A549 (cell line): ENCODE data around the gene HGFAC. TPM values are rescaled to one million over a fixed set of nuclear protein-coding genes. Genes with fewer than 3 reads are reported as not detected.

Experiments
- ATAC-seq, 2 experiments: fragments of 200-7000 bp in 1 of 2; fragments of >200 bp in 1 of 2; cut with Nextera tagmentation in 1 of 2; cut with Tn5 transposase in 1 of 2; 3 replicates each; pipeline versions ENCODE4 v1.8.0 to v1.9.1; 2018 to 2020; ENCODE audit warnings: mild to moderate bottlenecking in 1 of 2, moderate library complexity in 1 of 2
- CTCF ChIA-PET: fragments of 300-600 bp; sonication (Branson Sonifier 250); formaldehyde crosslinking; extraction: SDS; loops from one replicate; lab custom pipeline; 2021; ENCODE audit warnings: antibody characterized with exemption, inconsistent platforms; lab: Yijun Ruan, JAX
- POLR2A ChIA-PET: fragments of 350-600 bp; formaldehyde crosslinking; extraction: SDS; loops from one replicate; lab custom pipeline; 2021; ENCODE audit warnings: antibody characterized with exemption, inconsistent platforms; lab: Yijun Ruan, JAX
- DNase-seq, 2 experiments: peaks; one replicate each; pipeline versions ENCODE4 v3.0.0 to v3.0.0-alpha.2; 2011 to 2016; ENCODE audit warnings: low read depth in 1 of 2, low spot score in 1 of 2
- FAIRE-seq: peaks from 2 replicates; lab custom pipeline; 2011; peaks lifted over from hg19 to GRCh38; lab: Jason Lieb, UNC
- H3K27ac ChIP-seq, 2 experiments: fragments of >200 bp; sonication (Bioruptor Twin); formaldehyde crosslinking; 3 replicates each; pipeline ENCODE4 v1.5.1; 2016 to 2017
- H3K4me1 ChIP-seq: fragments of >200 bp; sonication (Bioruptor Twin); formaldehyde crosslinking; 3 replicates; pipeline ENCODE4 v1.6.1; 2016
- H3K4me2 ChIP-seq: fragments of >200 bp; sonication (Bioruptor Twin); formaldehyde crosslinking; 3 replicates; pipeline ENCODE4 v1.6.1; 2016
- H3K4me3 ChIP-seq: fragments of >200 bp; sonication (Bioruptor Twin); formaldehyde crosslinking; 3 replicates; pipeline ENCODE4 v1.5.1; 2016
- H3K9me3 ChIP-seq: fragments of >200 bp; sonication (Bioruptor Twin); formaldehyde crosslinking; 3 replicates; pipeline ENCODE4 v1.6.1; 2016
- ATOH8 ChIP-seq: fragments of 250-450 bp; sonication (Bioruptor Pico); IDR thresholded peaks from 2 replicates; pipeline ENCODE4 v1.5.0; 2020; ENCODE audit warnings: low read depth, mild to moderate bottlenecking, moderate library complexity
- BHLHE40 ChIP-seq: IDR thresholded peaks from 2 replicates; pipeline ENCODE4 v1.6.1; 2012; ENCODE audit warnings: low read depth, low read length, inconsistent platforms
- CBX8 ChIP-seq: fragments of 200-600 bp; sonication (generic); IDR thresholded peaks from 2 replicates; pipeline ENCODE4 v1.6.1; 2016
- CEBPB ChIP-seq, 2 experiments: fragments of >200 bp in 1 of 2; sonication (Bioruptor Twin) in 1 of 2; formaldehyde crosslinking in 1 of 2; IDR thresholded peaks; 2 replicates each; pipeline ENCODE4 v1.6.1; 2012 to 2016
- CHD2 ChIP-seq: fragments of 150-350 bp; IDR thresholded peaks from 2 replicates; pipeline ENCODE4 v1.6.1; 2014; ENCODE audit warnings: low read length; ENCODE audit not compliant: partially characterized antibody
- ESRRA ChIP-seq: fragments of 150-350 bp; IDR thresholded peaks from 2 replicates; pipeline ENCODE4 v1.6.1; 2014; ENCODE audit warnings: mild to moderate bottlenecking, low read length, borderline replicate concordance
- HES2 ChIP-seq: fragments of >200 bp; sonication (Bioruptor Twin); formaldehyde crosslinking; IDR thresholded peaks from 2 replicates; pipeline ENCODE4 v1.6.1; 2016
- HEYL ChIP-seq: fragments of 250-450 bp; sonication (Bioruptor Pico); IDR thresholded peaks from 2 replicates; pipeline ENCODE4 v1.8.0; 2021; ENCODE audit warnings: mild to moderate bottlenecking, moderate library complexity
- HOXA7 ChIP-seq: fragments of 250-450 bp; sonication (Bioruptor Pico); IDR thresholded peaks from 2 replicates; pipeline ENCODE4 v1.5.0; 2020; ENCODE audit warnings: mild to moderate bottlenecking, moderate library complexity
- HOXB5 ChIP-seq: fragments of 250-450 bp; sonication (Bioruptor Pico); IDR thresholded peaks from 2 replicates; pipeline ENCODE4 v1.5.0; 2020; ENCODE audit warnings: mild to moderate bottlenecking, moderate library complexity
- JUN ChIP-seq, 2 experiments: fragments of >200 bp; sonication (Bioruptor Twin); formaldehyde crosslinking; IDR thresholded peaks; 2 replicates in 1 of 2; 3 replicates in 1 of 2; pipeline ENCODE4 v1.6.1; 2016 to 2017
- JUNB ChIP-seq: fragments of >200 bp; sonication (Bioruptor Twin); formaldehyde crosslinking; IDR thresholded peaks from 2 replicates; pipeline ENCODE4 v1.6.1; 2016
- KDM5A ChIP-seq: fragments of 200-600 bp; sonication (generic); IDR thresholded peaks from 2 replicates; pipeline ENCODE4 v1.6.1; 2016; ENCODE audit warnings: antibody characterized with exemption, mild to moderate bottlenecking
- MAFK ChIP-seq: fragments of 450-650 bp; IDR thresholded peaks from 2 replicates; pipeline ENCODE4 v1.6.1; 2014; ENCODE audit not compliant: partially characterized antibody
- MYC ChIP-seq: IDR thresholded peaks from 2 replicates; pipeline ENCODE4 v1.6.1; 2012; ENCODE audit warnings: mild to moderate bottlenecking, inconsistent platforms, low read length, improper control_type of control experiment, borderline replicate concordance
- NPAS2 ChIP-seq: fragments of 250-450 bp; sonication (Bioruptor Pico); IDR thresholded peaks from 2 replicates; pipeline ENCODE4 v1.8.0; 2022; ENCODE audit warnings: mild to moderate bottlenecking, moderate library complexity, borderline replicate concordance
- PBX3 ChIP-seq: IDR thresholded peaks from 2 replicates; pipeline ENCODE4 v1.6.1; 2012
- PHF8 ChIP-seq: fragments of 200-600 bp; sonication (generic); IDR thresholded peaks from 2 replicates; pipeline ENCODE4 v1.6.1; 2016; ENCODE audit warnings: low read depth, mild to moderate bottlenecking, antibody characterized with exemption, moderate library complexity, borderline replicate concordance
- POLR2A ChIP-seq: IDR thresholded peaks from 2 replicates; pipeline ENCODE4 v1.6.1; 2012; ENCODE audit warnings: mild to moderate bottlenecking, low read length
- POLR2AphosphoS2 ChIP-seq: conservative IDR thresholded peaks from 2 replicates; pipeline ENCODE4 v1.6.1; 2012; ENCODE audit warnings: low read length, improper control_type of control experiment, inconsistent platforms
- RARB ChIP-seq: fragments of 250-450 bp; sonication (Bioruptor Pico); IDR thresholded peaks from 2 replicates; pipeline ENCODE4 v1.8.0; 2021; ENCODE audit warnings: mild to moderate bottlenecking, moderate library complexity
- SMC3 ChIP-seq: fragments of >200 bp; sonication (Bioruptor Twin); formaldehyde crosslinking; IDR thresholded peaks from 3 replicates; pipeline ENCODE4 v1.6.1; 2018; ENCODE audit warnings: inconsistent platforms
- TP53 ChIP-seq: fragments of 250-450 bp; sonication (Bioruptor Pico); IDR thresholded peaks from 2 replicates; pipeline ENCODE4 v1.5.0; 2021; ENCODE audit warnings: mild to moderate bottlenecking, moderate library complexity
- ZC3H11A ChIP-seq: fragments of 450-650 bp; IDR thresholded peaks from 2 replicates; pipeline ENCODE4 v1.6.1; 2014; ENCODE audit warnings: antibody characterized with exemption, mild to moderate bottlenecking
- ZFP36 ChIP-seq: fragments of 450-650 bp; IDR thresholded peaks from 2 replicates; pipeline ENCODE4 v1.6.1; 2014; ENCODE audit warnings: borderline replicate concordance; ENCODE audit not compliant: partially characterized antibody
- ZNF302 ChIP-seq: fragments of 250-450 bp; sonication (Bioruptor Pico); IDR thresholded peaks from 2 replicates; pipeline ENCODE4 v1.9.0; 2021; ENCODE audit warnings: inconsistent platforms, mild to moderate bottlenecking, moderate library complexity
- WGBS: methylation state at CpG from one replicate; pipeline ENCODE4 v1.1.6; 2017; ENCODE audit errors: missing lambda C conversion rate; 5-methylcytosine and 5-hydroxymethylcytosine counted together
- polyA plus RNA-seq, 4 experiments: library from polyadenylated mRNA; depleted of rRNA in 3 of 4; stranded (reverse); fragments of >200 nt; fragmentation: RNase III in 1 of 4; extraction: RNeasy Plus Mini Kit Qiagen cat#74134 plus additional on column Dnase treatment in 1 of 4; gene quantifications; 2 replicates in 3 of 4; 3 replicates in 1 of 4; pipeline ENCODE4 v1.2.3, GENCODE V29; 2011 to 2017
- TF ChIP-seq, protein P1 (sequence below): fragments of >200 bp; sonication (Bioruptor Twin); formaldehyde crosslinking; IDR thresholded peaks from 3 replicates; pipeline ENCODE4 v1.6.1; 2016
- TF ChIP-seq, protein P2 (sequence below): IDR thresholded peaks from 2 replicates; pipeline ENCODE4 v1.6.1; 2012; ENCODE audit warnings: low read depth, borderline replicate concordance
- TF ChIP-seq, protein P3 (sequence below): fragments of 200-600 bp; sonication (generic); IDR thresholded peaks from 2 replicates; pipeline ENCODE4 v1.6.1; 2016; ENCODE audit warnings: antibody characterized with exemption, mild to moderate bottlenecking, moderate library complexity

HGFAC gene
- polyA plus RNA-seq, 2 of the 4 experiments (the other 2 are of a cell fraction) = 0.25 TPM; not detected in 1

DNA sequence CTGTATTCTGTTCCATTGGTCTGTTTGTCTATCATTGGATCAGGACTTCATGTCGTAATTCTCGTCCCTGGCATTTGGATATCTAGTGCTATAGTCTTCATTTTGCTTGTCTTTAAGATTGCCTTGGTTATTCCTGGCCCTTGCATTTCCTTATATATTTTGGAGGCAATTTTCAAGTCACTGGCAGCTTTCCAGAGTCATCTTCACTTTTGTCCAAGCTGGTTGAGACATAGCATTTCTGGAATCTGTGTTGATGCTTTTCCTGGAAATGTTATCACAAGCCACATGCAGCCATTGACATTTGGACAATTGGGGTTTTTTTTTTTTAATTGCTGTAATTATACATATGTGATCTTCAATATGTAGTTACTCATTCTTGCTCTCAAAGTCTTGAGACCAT is 45.2 kb upstream of the HGFAC start:
- Histone ChIP-seq H3K27ac (no peak overlapping the region), H3K9me3 (no peaks in the 10 kb centered on the region), H3K4me2 (no peak overlapping the region), H3K4me1 (no peaks in the 10 kb centered on the region), H3K4me3 (no peak overlapping the region)
- ChIA-PET POLR2A (no interaction called here), CTCF (no interaction called here)
- TF ChIP-seq TP53 (CRISPR knock-in tag) = no peak
- no peak for TF ChIP-seq ATOH8 (CRISPR knock-in tag)
- no peak for TF ChIP-seq ZNF302 (CRISPR knock-in tag)
- no peak for TF ChIP-seq JUN (IDR thresholded peaks at IDR 0.05)
- no peak for TF ChIP-seq JUNB
- TF ChIP-seq, protein P1, sequence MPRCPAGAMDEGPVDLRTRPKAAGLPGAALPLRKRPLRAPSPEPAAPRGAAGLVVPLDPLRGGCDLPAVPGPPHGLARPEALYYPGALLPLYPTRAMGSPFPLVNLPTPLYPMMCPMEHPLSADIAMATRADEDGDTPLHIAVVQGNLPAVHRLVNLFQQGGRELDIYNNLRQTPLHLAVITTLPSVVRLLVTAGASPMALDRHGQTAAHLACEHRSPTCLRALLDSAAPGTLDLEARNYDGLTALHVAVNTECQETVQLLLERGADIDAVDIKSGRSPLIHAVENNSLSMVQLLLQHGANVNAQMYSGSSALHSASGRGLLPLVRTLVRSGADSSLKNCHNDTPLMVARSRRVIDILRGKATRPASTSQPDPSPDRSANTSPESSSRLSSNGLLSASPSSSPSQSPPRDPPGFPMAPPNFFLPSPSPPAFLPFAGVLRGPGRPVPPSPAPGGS = no peak
- TF ChIP-seq POLR2A = no peak
- no peak for TF ChIP-seq HOXA7 (CRISPR knock-in tag)
- TF ChIP-seq SMC3 = no peak
- no peak for TF ChIP-seq RARB
- TF ChIP-seq MYC = no peak
- TF ChIP-seq POLR2AphosphoS2 = no peak
- FAIRE-seq (no peak), DNase-seq (no peak), ATAC-seq (no peak)
- WGBS = 70% methylated on average over 2 of the region's 2 CpGs

GRCh38 chr4:3397128-3397527 is 44.6 kb upstream of the HGFAC start:
- FAIRE-seq (no peak), ATAC-seq (no peak)
- WGBS = 88% methylated on average over 11 of the region's 11 CpGs

GRCh38 chr4:3399277-3400194 is 42.2 kb upstream of the HGFAC start:
- H3K27ac ChIP-seq = no peak overlapping the region
- WGBS = 64% methylated on average over 5 of the region's 5 CpGs

More at GRCh38 chr4:3397128-3397527, 44.6 kb upstream of the HGFAC start:
- no peak overlapping the region for H3K4me3 ChIP-seq
- no peaks in the 10 kb centered on the region for H3K4me1 ChIP-seq
- no peaks in the 10 kb centered on the region for H3K9me3 ChIP-seq
- ChIA-PET CTCF (no interaction called here), POLR2A (no interaction called here)
- no peak overlapping the region for H3K27ac ChIP-seq
- TF ChIP-seq NPAS2 (CRISPR knock-in tag) (no peak), TP53 (CRISPR knock-in tag) (no peak), ESRRA (no peak), ZC3H11A (no peak), POLR2A (no peak), MAFK (no peak), CBX8 (no peak), PHF8 (no peak), HES2 (no peak), CHD2 (no peak), BHLHE40 (no peak), HOXA7 (CRISPR knock-in tag) (no peak), JUN (IDR thresholded peaks at IDR 0.05) (no peak), JUNB (no peak), SMC3 (no peak), HOXB5 (CRISPR knock-in tag) (no peak), ZFP36 (no peak), CEBPB (IDR thresholded peaks at IDR 0.05) (no peak)
- DNase-seq = no peak
- no peak overlapping the region for H3K4me2 ChIP-seq

More at GRCh38 chr4:3399277-3400194, 42.2 kb upstream of the HGFAC start:
- H3K4me2 ChIP-seq = no peak overlapping the region
- H3K4me3 ChIP-seq = no peak overlapping the region
- ATAC-seq (peak in 1 of 2 experiments; percentile 53; a peak in 2 of 6 replicates), DNase-seq (peak in 1 of 2 experiments; percentile 18)
- H3K4me1 ChIP-seq = no peaks in the 10 kb centered on the region
- CTCF ChIA-PET = no interaction called here
- POLR2A ChIA-PET = no interaction called here
- TF ChIP-seq, protein P2, sequence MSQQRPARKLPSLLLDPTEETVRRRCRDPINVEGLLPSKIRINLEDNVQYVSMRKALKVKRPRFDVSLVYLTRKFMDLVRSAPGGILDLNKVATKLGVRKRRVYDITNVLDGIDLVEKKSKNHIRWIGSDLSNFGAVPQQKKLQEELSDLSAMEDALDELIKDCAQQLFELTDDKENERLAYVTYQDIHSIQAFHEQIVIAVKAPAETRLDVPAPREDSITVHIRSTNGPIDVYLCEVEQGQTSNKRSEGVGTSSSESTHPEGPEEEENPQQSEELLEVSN = no peak
- no peak for TF ChIP-seq TP53 (CRISPR knock-in tag)
- no peak for TF ChIP-seq HEYL (CRISPR knock-in tag)
- no peak for TF ChIP-seq PBX3
- no peak for TF ChIP-seq KDM5A
- TF ChIP-seq, protein P3, sequence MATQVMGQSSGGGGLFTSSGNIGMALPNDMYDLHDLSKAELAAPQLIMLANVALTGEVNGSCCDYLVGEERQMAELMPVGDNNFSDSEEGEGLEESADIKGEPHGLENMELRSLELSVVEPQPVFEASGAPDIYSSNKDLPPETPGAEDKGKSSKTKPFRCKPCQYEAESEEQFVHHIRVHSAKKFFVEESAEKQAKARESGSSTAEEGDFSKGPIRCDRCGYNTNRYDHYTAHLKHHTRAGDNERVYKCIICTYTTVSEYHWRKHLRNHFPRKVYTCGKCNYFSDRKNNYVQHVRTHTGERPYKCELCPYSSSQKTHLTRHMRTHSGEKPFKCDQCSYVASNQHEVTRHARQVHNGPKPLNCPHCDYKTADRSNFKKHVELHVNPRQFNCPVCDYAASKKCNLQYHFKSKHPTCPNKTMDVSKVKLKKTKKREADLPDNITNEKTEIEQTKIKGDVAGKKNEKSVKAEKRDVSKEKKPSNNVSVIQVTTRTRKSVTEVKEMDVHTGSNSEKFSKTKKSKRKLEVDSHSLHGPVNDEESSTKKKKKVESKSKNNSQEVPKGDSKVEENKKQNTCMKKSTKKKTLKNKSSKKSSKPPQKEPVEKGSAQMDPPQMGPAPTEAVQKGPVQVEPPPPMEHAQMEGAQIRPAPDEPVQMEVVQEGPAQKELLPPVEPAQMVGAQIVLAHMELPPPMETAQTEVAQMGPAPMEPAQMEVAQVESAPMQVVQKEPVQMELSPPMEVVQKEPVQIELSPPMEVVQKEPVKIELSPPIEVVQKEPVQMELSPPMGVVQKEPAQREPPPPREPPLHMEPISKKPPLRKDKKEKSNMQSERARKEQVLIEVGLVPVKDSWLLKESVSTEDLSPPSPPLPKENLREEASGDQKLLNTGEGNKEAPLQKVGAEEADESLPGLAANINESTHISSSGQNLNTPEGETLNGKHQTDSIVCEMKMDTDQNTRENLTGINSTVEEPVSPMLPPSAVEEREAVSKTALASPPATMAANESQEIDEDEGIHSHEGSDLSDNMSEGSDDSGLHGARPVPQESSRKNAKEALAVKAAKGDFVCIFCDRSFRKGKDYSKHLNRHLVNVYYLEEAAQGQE = no peak
- TF ChIP-seq ZC3H11A = no peak
- TF ChIP-seq MAFK = no peak
- TF ChIP-seq, all 56 proteins: peak for 0
- FAIRE-seq = no peak
- peaks cover 9% of the 10 kb centered on the region for H3K9me3 ChIP-seq
